NCI-H1105 (cell line): ENCODE measurements around the gene SEMA3G.

Experiments
- DNase-seq: peaks from one replicate; lab custom pipeline; 2025; lab: John Stamatoyannopoulos, UW

SEMA3G gene

DNA sequence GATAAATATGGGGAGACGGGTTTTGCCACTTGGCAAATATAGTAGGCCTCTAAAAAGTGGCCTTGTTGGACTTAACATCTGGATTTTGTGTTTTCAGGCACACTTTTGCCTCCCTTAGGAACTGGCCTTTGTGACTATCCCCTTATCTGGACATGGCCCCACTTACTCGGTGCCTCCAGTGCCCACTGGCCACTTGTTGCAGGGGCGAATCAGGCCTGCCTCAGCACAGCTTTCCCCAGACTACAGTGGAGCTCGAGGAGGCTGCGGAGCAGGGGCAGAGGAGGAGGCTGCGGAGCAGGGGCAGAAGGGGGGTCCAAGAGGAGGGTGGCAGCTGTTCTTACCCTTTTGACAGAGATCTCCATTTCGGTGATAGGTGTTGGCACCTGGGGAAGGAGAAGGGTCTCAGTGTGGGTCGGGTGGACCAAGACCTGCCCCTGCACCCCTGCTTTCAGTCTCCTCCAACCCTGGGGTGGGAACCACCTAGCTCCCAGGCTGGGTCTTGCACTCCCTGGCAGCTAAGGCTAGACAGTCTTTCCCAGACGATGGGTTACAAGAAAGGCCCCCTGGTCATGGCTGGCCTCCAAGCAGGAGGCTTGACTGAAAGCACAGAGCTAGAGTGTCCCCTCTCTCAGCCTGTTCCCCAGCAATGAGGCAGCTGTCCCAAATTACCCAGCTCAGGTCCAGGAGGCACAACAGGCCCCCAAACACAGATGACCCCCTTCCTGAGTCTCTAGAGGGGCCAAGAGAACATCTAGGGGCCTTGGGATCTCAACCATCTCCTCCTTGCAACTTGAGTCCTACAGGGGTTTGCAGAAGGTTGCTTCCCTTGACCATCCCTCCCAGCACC is 6.1 kb downstream of the SEMA3G start:
- DNase-seq: no peak

GRCh38 chr3:52438104-52438376 is 6.9 kb downstream of the SEMA3G start:
- DNase-seq: no peak

GRCh38 chr3:52437326-52438103 is 7.4 kb downstream of the SEMA3G start:
- no peak for DNase-seq

- no peak for DNase-seq
Measured at GRCh38 chr3:52436500-52437149, 8.3 kb downstream of the SEMA3G start.

DNA sequence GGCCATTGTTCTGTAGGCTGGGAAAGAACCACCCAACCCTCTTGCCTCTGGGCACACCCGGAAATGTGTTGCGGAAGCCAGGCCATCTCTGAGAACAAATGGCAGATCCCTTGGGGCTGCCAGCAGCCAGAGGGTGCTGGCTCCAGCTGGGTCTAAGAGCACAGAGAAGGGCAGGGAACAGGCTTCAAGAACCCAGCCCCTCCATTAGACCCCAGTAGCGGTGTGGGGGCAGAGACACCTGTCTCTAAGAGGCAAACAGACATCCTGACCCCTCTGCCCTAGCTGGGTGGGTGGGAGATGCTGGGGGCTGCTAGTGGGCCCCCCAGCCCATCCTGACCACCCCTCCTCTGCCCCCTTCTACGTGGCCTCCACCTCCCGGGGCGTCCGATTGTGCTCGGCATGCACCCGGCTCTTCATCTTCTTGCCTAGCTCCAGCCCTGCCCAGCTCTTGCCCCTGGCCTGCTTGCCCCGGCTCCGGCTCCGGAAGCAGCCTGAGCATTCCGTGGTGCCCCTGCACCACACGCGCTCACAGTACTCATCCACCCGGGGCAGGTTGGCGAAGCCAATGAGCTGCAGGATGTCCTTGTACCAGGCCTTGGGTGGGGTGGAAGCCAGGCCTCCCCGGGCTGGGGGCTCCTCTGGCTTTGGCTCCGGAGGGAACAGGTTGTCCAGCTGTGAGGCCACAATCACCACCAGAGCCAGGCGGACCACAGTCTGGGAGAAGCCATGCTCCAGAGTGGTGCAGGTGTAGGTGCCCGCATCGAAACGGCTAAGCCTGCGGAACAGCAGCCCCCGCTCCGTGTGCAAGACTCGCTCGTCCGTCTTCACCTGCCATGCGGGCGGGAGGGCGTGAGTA is 9.4 kb downstream of the SEMA3G start:
- DNase-seq: no peak

GRCh38 chr3:52434491-52435115 is 10.3 kb downstream of the SEMA3G start:
- no peak for DNase-seq

DNA sequence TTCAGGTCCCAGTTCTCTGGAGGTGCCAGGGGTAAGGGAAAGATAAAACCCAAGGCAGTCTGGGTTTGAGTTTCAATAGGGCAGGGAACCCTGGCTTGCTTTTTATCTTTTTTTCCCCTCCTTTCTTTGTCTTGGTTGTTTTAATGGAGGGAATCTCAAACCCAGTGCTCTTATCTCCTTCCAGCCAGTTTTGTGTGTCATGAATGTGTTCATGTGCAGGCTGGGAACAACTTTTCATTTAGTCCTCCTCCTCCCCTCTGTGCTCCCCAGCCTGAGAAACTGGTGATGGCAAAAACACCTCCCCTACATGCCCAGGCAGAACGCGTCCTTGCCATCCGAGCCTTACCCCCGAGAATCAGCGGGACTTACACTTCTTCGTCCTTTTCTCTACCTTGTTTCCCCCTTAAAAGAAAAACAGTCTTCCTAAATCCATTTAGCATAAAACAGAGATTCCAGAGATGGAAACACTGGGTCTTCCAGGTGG is 10.9 kb downstream of the SEMA3G start:
- DNase-seq: no peak

DNA sequence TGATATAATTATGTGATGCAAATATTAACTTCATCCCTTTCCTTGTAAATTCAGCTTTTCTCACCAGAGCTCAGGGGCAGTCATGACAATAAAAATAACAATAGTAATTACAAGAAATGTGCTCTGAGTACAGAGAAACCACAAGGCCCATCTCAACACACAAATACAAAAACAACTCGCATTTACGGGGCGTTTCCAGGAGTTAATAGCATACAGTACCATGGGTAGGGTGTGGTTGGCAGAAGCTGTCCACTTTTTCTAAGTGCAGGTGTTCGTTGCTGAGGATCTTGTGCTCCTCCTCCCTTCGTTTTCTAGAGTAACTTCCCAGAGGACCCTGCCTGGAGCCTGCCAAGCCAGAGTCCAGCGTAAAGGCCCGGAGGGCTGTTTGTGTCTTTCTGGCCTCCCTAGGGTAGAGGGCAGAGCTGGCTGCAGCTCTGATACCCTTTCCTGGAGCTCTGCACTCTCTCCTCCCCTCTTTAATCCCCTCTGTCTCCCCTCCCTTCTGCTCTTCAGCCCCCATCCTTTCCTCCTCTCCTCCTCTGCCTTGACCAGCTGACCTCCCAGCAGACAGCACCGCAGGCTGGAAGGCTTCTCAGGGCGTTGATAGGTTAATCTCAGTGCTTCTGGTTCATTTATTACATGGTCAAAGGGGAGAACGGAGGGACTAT is 11.4 kb downstream of the SEMA3G start:
- DNase-seq: no peak

DNA sequence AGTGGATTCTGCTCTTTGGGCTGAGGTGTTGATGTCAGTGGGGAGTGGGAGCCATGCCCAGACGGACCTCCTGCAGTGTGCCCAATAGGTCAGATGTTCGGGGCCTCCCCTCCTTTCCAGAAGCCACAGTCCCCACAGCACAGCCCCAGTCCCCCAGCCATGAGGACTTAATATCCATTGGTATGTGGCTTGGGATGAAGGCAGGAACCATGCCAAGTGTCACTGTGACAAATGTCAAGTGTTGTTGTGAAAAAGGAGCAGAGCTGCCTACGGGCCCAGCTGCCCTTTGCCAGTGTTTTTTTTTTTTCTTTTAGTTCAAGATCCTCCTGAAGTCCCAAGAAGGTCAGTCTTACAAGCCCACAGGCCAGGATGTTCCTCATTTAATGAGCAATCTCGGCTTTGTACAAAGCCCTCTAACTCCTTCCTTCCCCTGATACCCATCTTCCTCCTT is 12.2 kb downstream of the SEMA3G start:
- no peak for DNase-seq

GRCh38 chr3:52432225-52432624 is 12.7 kb downstream of the SEMA3G start:
- DNase-seq: no peak

DNA sequence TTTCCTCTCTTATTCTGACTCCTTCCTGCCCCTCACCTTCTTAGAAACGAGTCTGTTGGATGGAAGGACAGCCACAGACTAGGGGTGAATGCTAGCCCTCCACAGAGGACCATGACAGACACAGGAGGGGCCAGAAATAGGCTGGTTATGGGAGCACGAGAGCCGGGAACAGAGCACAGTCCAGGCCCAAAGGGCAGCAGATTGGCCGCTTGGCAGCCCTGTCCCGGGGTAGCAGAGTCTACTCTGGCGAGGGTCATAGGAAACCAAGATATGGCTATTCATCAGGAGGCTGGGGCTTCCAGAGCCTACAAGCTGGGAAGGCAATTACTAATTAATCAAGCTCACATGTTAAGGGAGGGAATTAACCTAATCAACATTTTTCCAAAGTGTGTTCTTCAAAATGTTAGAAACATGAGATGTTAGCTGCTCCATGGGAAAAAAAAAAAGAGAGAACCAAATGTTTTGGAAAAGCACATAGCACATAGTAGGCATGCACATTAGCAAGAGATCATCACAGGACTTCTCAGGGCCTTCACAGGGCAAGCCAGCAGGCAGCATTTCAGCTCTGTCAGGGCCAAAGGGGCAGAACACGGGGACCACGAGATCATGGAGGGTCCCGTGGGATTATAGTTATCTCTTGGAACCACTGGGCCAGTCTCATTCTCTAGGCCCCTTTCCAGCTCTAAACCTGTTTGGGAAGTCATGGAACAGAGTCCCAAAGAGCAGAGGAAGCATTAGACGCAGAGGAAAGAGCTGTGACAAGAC is 13.3 kb downstream of the SEMA3G start:
- no peak for DNase-seq

GRCh38 chr3:52430416-52430810 is 14.5 kb downstream of the SEMA3G start:
- DNase-seq: no peak

- DNase-seq: no peak
Measured at GRCh38 chr3:52429779-52430415, 15.0 kb downstream of the SEMA3G start.

DNA sequence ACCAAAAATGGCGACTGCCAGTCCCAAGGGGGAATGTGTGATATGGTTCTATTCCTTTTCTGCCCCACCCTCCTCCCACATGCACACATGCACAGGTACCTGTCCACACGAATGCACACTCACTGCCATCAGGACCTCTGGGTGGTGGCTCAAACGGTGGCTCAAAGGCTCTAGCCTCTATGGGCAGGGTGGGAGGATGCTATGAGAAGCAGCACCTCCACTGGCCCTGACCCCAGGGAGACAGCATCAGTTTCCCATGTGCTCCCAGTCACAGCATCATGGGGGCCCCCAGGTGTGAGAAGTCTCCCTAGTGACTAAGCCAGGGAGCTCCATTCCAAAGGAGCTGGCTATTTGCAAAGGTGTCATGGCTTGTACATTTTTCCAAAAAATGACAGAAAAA is 15.9 kb downstream of the SEMA3G start:
- DNase-seq: no peak

DNA sequence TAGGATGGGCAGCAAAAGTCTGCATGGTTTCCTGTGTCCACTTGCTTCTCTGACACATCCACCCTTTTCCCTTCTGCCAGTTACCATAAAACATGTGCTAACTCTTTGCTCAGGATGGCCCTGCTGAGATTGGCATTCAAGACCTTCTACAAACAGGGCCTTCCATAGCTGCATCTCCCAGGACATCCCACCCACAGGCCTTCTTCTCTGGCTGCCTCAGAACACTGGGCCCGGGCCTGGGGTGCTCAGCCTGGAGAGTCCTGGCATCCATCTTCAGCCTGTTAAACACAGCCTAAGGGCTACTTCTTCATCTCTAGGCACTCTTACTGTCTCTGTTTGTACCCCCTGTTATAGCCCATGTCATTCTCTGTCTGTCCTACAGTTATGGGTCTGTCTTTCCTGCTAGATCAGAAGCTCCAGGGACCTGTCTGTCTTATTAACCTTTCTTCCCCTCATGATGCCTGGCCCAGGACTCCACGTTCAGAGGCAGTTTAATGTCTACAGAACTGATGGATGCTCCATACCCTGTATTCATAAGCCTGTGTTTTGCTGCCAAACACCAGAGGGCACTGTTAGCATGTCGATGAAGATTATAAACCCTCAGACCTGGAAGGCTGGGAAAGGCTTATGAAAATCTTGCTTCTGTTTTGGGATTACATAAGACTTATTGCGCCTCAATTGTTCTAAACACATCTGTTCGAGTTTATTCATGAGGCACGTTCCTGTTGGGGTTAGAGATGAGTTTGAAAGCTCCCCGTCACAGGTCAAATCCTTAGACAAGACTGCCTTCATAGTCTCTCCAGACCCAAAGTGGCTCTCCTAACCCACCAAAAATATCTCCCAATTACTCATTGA is 16.5 kb downstream of the SEMA3G start:
- DNase-seq: peak; percentile 15

GRCh38 chr3:52423173-52423572 is 21.7 kb downstream of the SEMA3G start:
- DNase-seq: no peak

- DNase-seq: no peak
Measured at GRCh38 chr3:52422669-52423068, 22.2 kb downstream of the SEMA3G start.

GRCh38 chr3:52420388-52420787 is 24.5 kb downstream of the SEMA3G start:
- DNase-seq: no peak

- no peak for DNase-seq
Measured at GRCh38 chr3:52415800-52416199, 29.1 kb downstream of the SEMA3G start.
